ENCODE data around the gene TSPAN13. TPM values are rescaled to one million over a fixed set of nuclear protein-coding genes. Genes with fewer than 3 reads are reported as not detected.

Gene TSPAN13
- total RNA-seq, 1 donor from 2014 or later, result 4.4 TPM

DNA sequence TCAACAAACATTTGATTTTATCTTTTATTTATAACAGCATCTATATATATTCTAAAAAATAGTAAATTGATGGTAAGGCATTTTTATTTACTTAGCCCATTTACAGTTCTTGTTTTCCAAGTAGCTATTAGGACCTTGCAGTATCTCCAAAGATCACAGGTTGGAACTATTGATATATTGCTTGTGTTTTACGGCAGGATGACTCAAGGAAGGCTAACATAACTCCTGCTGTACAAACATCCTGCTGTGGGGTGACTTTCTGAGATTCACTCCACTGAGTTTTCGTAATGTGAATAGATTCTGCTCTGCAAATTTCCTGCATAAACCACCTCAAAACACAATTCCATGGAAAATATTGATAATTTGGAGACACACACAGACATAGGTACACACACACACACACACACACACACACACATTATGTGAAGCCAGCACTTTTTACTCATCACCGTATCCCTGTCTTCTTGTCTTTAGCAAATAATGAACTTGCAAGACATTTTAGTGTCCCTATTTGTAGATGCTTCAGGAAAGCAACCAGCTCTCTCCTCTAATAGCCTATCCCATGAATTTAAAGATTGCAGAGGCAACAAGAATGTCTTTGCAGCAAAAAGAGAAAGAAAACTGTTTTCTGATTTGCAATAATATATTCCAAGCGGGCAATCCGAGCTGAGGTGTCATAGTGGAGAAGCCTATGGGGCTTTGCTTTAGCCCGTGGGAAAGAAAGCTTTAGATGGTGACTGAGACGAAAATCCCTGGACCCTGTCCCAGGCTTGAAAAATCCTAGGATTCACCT, 50.5 kb downstream of the TSPAN13 start:
- Histone ChIP-seq H3K9me3 (no peaks in the 10 kb centered on the region), H3K36me3 (no peaks in the 10 kb centered on the region), H3K4me3 (no peak overlapping the region), H3K27ac (no peak overlapping the region), H3K4me1 (no peaks in the 10 kb centered on the region), H3K27me3 (no peaks in the 10 kb centered on the region)
- DNase-seq (ENCODE audit: low spot score in 2 of 2), result no peak
- TF ChIP-seq, protein P1, sequence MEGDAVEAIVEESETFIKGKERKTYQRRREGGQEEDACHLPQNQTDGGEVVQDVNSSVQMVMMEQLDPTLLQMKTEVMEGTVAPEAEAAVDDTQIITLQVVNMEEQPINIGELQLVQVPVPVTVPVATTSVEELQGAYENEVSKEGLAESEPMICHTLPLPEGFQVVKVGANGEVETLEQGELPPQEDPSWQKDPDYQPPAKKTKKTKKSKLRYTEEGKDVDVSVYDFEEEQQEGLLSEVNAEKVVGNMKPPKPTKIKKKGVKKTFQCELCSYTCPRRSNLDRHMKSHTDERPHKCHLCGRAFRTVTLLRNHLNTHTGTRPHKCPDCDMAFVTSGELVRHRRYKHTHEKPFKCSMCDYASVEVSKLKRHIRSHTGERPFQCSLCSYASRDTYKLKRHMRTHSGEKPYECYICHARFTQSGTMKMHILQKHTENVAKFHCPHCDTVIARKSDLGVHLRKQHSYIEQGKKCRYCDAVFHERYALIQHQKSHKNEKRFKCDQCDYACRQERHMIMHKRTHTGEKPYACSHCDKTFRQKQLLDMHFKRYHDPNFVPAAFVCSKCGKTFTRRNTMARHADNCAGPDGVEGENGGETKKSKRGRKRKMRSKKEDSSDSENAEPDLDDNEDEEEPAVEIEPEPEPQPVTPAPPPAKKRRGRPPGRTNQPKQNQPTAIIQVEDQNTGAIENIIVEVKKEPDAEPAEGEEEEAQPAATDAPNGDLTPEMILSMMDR (IDR thresholded peaks at IDR 0.05), result no peak
- intact Hi-C loops (cut with DNase I), result no loop called here

DNA sequence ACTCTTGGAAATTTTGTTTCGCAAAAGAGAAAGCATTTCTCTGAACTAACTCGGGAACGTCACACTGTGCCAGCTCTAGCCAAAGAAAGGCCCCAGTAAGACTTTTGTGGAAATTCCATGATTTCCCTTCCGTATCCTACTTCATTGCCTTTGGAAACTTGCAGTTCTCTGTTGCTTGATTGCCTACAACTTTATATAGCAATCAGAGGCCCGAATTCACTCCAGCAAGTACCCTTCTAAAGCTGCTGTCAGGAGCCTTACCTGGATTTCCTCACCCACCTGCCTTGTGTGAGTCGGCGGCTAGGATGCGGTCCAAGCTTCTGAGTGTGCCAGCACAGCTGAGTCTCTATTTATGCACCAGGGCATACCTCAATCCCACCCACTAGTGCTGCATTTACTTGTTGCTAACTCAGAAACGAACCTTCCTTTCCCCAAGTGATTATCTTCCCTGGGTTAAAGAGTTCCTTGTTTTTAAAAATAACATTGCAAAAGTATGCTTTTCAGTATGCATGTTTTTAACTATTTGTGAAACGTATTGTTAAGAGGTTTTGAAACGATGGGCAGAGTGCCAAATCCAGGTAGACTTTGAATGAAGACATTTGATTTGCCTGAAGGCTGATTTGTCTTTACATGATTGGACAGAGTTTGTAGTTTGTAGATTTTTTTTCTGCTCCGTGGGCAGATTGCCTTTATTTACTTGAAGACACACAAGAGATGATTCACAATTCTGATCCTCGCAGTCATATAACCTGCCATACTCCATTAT, 51.3 kb downstream of the TSPAN13 start, which contains the start of gene AGR2:
TSS of gene AGR2 (minus strand) at position 326 of the 766 bp plus-strand sequence. CDS start 3,203 bp downstream, outside the sequence.
- intact Hi-C loops (cut with DNase I), result no loop called here

DNA sequence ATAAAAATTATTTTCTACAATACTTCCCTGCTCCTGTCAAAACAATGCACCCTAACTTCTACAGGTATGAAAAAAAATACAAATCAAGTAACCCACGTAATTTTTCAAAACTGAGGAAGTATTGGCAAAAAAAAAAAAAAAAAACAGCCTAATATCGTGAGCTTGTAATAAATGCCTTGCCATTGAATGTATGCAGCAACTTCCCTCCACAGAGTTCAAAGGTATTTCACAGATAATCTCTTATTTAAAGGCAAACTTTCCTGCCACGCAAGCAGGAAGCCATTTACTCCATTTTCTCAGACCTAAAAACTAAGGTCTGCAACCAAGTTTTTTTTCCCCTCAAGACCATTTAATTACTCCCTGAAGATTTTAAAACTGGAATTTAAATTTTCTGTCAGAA, 51.9 kb downstream of the TSPAN13 start:
- no peaks in the 10 kb centered on the region for H3K27me3 ChIP-seq
- no peak for DNase-seq (ENCODE audit: low spot score in 2 of 2)
- intact Hi-C loops (cut with DNase I), result no loop called here
- TF ChIP-seq, protein P1 (IDR thresholded peaks at IDR 0.05), result no peak
- no peak overlapping the region for H3K4me3 ChIP-seq
- H3K4me1 ChIP-seq, result no peaks in the 10 kb centered on the region
- H3K36me3 ChIP-seq, result no peaks in the 10 kb centered on the region
- no peak overlapping the region for H3K27ac ChIP-seq
- no peaks in the 10 kb centered on the region for H3K9me3 ChIP-seq

More for the DNA sequence above, 51.3 kb downstream of the TSPAN13 start, which contains the start of gene AGR2:
- TF ChIP-seq, protein P1 (IDR thresholded peaks at IDR 0.05), result no peak
- Histone ChIP-seq H3K4me1 (no peaks in the 10 kb centered on the region), H3K9me3 (no peaks in the 10 kb centered on the region), H3K36me3 (no peaks in the 10 kb centered on the region), H3K27ac (no peak within 1 kb of the TSS), H3K27me3 (no peaks in the 10 kb centered on the region), H3K4me3 (no peak within 1 kb of the TSS)
- DNase-seq (ENCODE audit: low spot score in 2 of 2), result no peak

DNA sequence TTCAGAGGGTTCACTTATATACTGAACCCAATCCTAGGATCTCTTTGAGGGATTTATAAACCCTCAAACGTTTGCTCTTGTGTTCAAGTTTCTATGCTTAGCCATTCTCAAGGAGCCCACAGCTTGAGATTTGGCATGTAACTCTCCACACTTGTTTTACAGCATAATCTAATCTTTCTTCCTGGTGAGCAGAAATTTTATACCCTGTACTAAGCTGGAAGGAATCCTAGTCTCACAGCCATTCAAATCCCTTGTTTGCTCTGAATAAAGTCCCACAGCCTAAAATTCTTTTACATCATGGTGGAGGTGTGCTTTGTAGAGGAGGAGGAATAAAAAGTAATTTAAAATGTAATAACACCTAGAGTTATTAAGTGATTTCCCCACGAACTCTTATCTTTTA, 56.6 kb downstream of the TSPAN13 start:
- Histone ChIP-seq H3K4me1 (peaks cover 2 to 3% of the 10 kb centered on the region in 2 donors), H3K36me3 (no peaks in the 10 kb centered on the region), H3K4me3 (no peak overlapping the region), H3K27ac (no peak overlapping the region), H3K9me3 (no peaks in the 10 kb centered on the region), H3K27me3 (no peaks in the 10 kb centered on the region)
- intact Hi-C loops (cut with DNase I), result no loop called here
- no peak for DNase-seq (ENCODE audit: low spot score in 2 of 2)
- TF ChIP-seq, protein P1 (IDR thresholded peaks at IDR 0.05), result no peak

DNA sequence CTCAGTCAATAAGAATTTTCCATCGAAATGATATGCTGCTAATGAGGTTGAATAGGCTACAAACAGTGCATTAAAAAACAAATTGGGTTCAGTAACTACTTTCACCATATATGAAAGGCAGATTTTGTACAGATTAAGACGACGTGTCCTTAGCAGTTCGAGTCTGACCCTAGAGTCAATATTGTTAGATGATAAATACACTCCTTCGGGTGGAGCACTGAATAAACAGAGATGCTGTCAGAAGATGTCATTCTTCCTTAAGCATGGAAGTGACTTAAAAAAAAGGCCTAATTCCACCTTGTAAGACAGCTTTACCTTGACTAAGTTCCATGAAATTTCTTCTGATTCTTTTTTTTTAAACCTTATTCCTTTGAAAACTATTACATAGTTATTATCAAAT, 57.0 kb downstream of the TSPAN13 start:
- no peaks in the 10 kb centered on the region for H3K36me3 ChIP-seq

More for the DNA sequence above, 57.0 kb downstream of the TSPAN13 start:
- Histone ChIP-seq H3K4me3 (no peak overlapping the region), H3K27me3 (no peaks in the 10 kb centered on the region), H3K9me3 (no peaks in the 10 kb centered on the region), H3K27ac (no peak overlapping the region), H3K4me1 (peaks cover 2 to 3% of the 10 kb centered on the region in 2 donors)
- no peak for DNase-seq (ENCODE audit: low spot score in 2 of 2)
- TF ChIP-seq, protein P1 (IDR thresholded peaks at IDR 0.05), result no peak
- intact Hi-C loops (cut with DNase I), result no loop called here

Data from ascending aorta (tissue), 2 donors.